Thyroid gland (tissue), 4 donors: ENCODE measurements around the gene MINDY4.

Source experiments
- CTCF ChIP-seq, 6 experiments: fragments of 200-600 bp in 3 of 6; fragments of 450-650 bp in 3 of 6; sonication (generic) in 3 of 6; IDR thresholded peaks; one replicate each; pipeline ENCODE4 v1.5.1; 2016 to 2019; ENCODE audit warnings: antibody characterized with exemption in 6 of 6, mild to moderate bottlenecking in 2 of 6, inconsistent platforms in 1 of 6, moderate library complexity in 1 of 6
- POLR2A ChIP-seq, 2 donors: fragments of 450-650 bp; IDR thresholded peaks; one replicate each; pipeline ENCODE4 v1.6.1; 2017; ENCODE audit warnings: antibody characterized with exemption in 2 of 2, mild to moderate bottlenecking in 2 of 2, moderate library complexity in 1 of 2

GRCh38 chr7:30893357-30893756 lies 122.1 kb downstream of the MINDY4 start:
- no peak for TF ChIP-seq POLR2A (IDR thresholded peaks at IDR 0.05)
- no peak for TF ChIP-seq CTCF (IDR thresholded peaks at IDR 0.05)
